Hepatic stellate cell (primary cell): Measurements from ENCODE around the gene STAB1.
"Not testable (repeated sequence)": the region's sequence is repeated elsewhere in the genome, so short reads cannot be mapped to it uniquely, and the experiment has no call there.

Experiments
- DNase-seq: peaks from one replicate; pipeline ENCODE4 v3.0.0; 2011; ENCODE audit warnings: low spot score

Gene STAB1

DNA sequence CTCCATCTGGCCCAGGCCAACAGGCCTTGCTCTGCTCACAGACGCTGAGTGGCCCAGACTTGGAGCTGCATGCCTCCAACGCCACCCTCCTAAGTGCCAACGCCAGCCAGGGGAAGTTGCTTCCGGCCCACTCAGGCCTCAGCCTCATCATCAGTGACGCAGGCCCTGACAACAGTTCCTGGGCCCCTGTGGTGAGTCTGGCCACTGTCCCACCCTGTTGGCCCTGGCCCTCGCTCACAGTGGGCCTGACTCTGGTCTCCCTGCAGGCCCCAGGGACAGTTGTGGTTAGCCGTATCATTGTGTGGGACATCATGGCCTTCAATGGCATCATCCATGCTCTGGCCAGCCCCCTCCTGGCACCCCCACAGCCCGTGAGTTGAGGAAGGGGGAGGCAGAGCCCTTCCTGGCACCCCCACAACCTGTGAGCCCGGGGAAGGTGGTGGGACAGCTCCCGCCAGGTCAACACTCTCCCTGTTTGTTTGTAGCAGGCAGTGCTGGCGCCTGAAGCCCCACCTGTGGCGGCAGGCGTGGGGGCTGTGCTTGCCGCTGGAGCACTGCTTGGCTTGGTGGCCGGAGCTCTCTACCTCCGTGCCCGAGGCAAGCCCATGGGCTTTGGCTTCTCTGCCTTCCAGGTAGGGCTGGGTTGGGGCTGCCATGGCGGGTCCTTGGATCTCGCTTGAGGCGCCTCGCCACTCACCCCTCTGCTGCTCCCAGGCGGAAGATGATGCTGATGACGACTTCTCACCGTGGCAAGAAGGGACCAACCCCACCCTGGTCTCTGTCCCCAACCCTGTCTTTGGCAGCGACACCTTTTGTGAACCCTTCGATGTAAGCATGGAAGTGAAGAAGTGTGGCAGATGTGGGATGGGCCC is 28.5 kb downstream of the STAB1 start:
- no peak for DNase-seq

DNA sequence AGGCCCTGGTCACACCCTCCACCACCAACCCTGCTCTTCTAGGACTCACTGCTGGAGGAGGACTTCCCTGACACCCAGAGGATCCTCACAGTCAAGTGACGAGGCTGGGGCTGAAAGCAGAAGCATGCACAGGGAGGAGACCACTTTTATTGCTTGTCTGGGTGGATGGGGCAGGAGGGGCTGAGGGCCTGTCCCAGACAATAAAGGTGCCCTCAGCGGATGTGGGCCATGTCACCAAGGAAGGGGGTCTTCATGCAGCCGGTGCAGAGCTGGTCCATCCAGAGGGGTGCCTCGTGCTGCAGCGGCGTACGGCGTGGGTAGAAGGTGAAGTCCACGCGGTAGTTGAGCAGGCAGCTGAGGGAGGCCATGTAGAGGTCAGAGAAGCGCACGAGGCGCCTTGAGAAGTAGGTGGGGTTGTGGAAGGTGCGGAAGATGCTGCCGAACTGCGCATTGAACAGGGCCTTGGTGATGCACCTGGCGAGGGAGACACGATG is 29.2 kb downstream of the STAB1 start:
- DNase-seq = no peak

DNA sequence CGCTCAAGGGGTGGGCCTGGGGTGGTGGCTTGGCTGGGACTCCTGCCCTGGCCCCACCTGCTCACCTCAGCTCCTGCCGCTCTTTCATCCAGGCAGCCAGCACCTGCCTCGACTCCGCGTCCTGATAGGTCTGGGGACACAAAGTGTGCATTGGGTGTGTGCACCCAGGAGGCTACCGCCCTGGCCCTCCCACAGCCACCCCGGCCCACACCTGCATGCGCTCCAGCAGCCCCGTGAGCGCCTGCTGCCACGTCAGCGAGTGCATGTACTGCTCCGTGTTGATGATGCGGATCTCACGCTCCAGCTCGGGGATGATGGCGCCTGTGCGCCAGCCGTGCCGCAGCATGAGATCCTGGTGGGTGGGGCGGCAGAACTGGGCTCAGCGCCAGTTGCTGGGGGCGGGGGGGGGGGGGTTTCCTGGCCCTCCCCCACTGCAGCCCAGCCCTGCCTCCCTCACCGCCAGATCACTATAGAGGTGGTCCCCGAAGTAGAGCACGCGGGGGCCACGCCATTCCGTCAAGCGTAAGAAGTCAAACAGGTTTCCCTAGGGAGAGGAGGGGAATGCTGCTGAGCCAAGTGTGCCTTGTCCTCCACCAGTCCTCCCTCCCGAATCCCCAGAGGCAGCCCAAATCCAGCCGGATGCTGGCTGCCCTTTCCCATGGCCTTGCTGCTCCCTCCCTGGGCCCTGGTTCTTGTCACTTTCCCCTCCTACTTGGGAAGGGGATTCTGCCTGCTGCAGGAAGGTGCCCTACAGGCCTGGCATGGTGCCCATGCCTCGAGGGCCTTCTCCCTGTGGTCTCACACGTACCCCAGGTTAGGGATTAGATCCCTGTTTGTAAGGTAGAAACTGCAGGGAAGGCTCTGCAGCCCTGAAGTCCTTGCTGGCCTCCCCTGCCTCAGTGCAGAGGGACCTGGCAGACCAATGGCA is 29.9 kb downstream of the STAB1 start:
- DNase-seq = peak; percentile 69

DNA sequence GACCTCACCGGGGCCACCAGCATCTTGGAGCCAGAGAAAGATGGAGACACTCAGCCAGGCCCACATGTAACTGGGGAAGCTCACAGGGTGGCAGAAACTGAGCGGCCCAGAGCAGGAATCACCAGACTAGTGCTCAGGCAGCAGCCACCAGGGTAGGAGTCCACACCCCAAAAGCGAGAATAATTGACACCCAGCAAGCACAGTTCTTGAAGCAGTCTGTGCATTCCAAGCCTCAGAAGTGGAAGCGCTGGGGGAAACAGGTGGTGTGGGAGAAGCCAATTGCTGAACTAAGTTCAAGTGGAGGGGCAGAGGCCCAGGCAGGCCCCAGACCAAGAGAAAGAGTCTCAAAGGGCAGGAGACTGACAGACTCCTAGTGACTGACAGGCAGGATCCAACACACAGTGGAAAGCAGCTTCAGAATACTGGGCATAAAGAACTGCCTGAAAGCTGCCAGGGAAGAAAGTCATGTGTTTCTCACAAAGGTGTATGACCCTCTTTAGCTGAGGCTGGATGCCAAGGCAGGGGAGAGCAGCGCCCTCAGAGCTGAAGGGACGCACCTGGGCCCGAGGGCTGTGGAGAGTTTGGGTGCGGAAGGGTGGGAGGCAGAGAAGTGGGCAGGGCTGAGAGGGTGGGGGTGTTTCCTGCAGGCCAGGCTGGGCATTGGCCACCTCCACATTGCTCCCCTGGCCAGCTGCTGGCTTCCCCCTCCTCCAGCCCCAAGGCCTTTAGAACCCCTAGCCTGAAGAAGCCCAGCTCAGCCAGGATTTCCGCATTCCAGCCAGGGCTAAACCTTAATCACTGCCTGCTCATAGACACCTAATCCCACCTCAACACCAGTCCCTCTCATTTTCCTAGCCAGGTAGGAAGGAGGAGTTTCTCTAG is 30.8 kb downstream of the STAB1 start:
- DNase-seq = no peak

DNA sequence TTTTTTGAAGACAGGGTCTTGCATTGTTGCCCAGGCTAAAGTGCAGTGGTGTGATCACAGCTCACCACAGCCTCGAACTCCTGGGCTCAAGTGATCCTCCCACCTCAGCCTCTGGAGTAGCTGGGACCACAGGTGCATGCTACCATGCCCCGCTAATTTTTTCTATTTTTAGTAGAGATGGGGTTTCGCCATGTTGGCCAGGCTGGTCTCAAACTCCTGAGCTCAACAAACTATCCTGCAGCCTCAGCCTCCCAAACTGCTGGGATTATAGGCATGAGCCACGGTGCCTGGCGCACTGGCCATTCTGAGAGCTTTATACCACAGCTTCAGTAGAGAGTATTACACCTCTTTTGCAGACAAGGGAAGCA is 31.5 kb downstream of the STAB1 start:
- DNase-seq = not testable (repeated sequence)

DNA sequence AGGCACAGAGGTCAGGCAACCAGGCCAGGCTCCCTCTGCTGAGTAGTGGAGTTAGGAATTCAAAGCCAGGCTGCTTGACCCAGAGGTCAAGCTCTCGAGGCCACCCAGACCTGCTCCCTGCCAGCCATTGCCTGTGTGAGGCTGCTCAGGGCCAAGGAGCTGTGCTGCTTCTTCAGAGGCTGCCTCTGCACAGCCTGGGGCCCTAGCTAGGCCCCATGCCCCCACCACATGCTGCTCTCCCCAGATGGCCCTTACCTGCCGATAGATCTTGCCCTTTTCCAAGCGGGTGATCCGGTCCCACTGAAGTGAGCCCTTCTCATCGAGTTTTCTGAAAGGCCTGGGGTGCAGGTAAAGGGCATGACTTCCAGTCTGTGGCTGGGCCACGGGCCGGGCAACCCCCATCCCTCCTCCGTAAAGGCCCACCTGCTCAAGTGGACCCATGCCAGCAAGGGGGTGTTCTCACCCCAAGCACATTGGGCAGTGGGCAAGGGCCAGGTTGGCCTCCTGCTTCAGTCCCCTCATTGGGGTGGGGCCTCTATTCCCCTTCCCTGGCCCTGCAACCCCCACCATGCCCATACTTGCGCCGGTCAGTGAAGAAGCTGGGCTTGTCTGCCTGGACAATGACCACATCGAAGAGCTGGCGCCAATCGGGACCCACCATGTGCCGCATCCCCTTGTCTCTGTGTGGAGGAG is 32.0 kb downstream of the STAB1 start:
- no peak for DNase-seq

DNA sequence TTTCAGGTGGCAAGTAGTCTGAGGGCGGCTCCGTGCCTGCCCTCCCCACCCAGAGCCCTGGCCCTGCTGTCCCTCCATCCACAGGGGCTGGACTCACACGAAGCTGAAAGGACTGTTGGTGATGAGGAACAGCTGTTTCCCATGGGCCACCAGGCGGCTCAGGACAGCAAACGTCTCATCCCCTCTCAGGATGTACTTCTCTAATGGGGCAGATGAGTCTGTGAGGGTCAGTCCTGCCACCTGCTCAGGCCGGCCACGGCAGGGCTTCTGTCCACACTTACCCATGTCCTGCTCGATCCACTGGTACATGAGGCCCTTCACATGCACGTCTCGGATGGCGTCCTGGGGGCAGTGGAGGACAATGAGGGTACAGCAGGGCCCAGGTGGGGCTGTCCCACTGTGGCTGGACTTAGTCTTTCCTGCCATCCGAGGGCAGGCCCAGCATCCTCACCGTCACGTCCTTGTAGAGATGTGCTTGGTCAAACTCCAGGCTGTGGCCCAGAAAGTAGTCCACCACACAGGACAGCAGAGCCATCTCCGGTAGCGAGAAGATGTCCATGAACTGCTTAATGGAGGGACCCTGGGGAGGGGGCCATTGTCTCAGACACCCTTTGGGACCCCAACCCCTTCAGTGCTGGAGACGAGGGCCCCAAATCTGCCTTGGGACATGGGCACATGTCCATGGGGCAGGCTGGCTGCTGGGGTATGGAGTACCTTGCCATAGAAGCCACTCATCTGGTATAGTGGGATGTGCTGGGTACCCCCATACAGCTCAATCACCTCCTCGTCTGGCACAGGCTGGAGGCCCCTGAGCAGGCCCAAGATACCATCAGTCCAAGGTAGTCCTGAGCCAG is 32.8 kb downstream of the STAB1 start:
- DNase-seq = no peak

DNA sequence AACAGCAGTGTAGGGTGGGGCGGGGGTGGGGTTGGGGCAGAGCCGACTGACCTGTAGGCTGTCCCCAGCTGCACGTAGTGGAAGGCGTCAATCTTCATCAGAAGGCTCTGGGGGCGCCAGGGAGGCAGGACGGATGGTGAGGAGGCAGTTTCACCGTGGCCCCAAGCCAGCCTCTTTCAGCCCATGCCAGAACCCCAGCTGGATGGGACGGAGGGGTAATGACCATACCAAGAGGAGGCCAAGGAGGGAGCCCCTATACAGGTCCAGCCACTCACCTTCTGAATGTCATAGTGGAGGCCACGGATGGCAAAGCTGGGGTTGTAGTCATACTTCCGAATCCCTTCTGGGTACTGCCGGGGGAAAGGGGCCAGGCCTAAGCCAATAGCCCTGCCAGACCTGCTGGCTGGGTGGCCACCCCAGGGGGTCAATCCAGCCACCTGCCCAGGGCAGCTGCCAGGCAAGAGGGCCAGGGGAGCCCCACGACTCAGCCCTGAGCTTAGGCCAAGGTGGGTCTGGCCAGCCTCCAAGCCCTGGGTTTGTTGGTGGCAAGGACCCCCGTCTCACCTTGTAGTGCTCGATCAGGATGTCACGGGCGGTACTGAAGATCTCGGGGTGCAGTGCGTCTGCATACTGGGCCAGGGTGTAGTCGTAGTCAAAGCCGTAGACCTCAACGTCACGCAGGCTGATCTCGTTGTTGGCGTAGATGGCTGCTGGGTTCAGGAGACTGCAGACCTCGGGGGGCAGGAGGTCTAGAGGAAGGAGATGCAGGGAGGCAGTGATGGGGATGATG is 33.6 kb downstream of the STAB1 start:
- no peak for DNase-seq

DNA sequence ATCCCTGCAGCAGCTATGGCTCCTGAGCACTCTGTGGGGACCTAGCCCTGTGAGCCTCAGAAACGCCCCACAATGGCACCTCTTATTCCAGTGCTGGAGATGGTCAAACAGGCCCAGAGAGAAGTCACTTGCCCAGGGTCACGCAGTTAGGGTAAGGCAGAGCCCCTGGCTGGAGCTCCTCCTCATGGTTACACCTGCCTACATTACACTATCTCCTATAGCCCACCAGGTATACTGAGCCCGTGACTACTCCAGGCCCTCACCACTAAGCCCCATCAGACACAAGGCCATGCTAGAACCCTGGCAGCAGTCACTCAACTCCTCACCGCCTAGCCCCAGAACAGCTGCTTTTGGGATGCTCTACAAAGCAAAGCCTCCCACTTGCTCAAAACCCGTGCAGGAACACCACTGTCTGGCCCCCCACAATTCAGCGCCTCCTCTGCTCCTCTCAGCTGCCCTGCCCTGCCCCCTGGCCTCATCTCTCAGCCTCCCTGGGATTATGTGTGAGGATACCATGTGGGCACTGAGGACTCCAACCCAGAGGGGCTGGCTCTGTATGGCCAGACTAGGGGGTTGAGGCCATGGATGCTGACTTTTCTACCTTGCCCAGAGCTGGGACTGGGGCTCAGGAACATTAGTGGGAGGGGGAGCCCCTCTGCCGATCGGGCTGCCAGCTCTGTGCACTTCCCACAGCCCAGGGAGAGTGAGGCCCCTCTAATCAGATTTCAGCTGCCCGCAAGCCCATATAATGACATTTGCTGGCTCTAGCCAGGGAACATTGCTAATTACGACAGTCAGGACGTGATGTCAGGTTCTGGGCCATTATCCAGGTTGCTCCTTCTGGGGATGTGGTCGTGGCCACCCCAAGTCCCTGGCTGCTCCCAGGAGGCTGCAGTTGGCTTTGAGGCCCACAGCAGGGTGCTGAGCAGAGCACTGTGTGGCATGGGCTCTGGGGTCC is 34.5 kb downstream of the STAB1 start:
- no peak for DNase-seq

DNA sequence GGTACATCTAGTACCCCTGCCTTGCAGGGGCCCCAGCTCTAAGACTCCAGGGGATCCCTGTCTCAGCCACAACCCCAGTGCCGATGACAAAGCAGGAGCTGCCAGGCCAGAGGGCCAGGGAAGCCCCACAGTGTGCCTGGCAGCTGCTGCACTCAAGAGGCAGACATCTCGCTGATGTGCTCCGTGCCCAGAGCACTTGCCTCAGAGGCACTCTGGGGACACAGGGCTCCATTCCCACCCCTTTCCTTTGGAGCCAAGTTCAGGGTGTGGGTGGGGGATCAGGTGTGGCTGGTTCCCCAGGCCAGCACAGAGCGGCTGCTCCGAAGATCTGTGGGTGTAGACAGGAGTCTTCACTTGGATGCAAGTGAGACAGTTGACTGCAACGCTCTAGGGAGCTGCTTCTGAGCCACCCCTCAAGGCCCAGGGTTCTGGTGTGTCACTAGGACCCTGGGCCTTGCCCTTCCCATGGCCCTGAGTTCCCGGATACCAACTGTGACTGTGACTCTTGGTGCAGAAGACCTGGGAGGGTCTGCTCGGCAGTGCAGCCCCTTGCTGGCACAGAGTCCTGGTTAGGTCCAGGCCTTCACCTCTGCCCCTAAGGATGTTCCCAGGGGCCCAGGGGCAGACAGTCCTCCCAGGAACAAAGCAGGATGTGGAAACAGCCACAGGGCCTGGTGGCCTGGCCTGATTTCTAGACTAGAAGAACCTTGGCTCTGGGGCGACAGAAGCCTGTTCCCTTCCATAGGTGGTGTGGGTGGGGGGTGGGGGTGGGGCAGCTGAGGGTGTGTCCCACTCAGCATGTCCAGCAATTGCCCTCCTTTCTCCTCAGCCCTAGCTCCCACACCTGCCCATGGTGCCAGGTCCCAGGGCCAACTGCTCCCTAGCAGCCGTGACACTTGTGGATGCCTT is 36.0 kb downstream of the STAB1 start:
- peak; percentile 12 for DNase-seq

DNA sequence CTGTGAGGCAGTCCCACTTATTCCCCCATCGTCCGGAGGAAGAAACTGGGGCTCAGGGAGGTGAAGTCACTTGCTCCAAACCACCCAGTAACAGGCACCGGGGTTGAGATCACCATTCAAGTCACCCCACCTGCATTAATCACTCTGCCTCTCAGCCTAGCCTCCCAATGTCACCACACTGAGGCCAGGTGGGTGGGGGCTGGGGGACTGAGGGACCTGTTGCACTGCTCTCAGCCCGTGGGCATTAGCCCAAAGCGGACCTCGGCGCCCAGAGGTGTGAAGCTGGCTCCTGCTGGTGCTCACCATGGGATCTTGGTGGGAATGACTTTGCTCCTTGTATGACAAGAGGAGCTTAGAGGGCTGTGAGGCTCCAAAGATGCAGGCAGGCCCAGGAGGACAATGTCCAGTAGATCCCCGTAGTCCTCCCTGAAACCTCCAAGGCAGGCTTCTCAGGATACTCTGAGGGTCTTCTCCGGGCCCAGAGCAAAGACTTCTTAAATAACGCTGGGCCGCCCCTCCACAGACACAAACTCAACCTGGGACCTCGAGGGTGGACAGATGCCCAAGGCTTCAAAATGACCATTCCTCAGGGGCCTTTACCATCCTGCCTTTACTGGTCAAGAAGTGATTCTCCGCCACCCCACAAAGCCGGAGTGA is 36.9 kb downstream of the STAB1 start:
- peak; percentile 27 for DNase-seq

DNA sequence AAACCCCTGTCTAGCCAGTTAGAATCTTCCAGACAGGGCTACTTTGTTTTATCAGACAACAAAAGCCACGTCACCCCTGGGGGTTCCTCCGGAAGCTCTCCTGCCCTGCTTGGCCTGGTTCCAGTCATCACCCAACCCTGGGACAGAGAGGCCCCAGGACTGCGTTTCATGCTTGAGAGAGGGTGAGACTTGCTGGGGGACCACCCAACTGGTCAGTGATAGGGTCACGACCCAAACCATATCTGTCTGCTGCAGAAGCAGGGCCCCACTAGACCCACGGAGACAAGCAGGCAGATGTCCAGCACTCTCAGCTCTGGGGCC is 37.3 kb downstream of the STAB1 start:
- DNase-seq = peak; percentile 81

DNA sequence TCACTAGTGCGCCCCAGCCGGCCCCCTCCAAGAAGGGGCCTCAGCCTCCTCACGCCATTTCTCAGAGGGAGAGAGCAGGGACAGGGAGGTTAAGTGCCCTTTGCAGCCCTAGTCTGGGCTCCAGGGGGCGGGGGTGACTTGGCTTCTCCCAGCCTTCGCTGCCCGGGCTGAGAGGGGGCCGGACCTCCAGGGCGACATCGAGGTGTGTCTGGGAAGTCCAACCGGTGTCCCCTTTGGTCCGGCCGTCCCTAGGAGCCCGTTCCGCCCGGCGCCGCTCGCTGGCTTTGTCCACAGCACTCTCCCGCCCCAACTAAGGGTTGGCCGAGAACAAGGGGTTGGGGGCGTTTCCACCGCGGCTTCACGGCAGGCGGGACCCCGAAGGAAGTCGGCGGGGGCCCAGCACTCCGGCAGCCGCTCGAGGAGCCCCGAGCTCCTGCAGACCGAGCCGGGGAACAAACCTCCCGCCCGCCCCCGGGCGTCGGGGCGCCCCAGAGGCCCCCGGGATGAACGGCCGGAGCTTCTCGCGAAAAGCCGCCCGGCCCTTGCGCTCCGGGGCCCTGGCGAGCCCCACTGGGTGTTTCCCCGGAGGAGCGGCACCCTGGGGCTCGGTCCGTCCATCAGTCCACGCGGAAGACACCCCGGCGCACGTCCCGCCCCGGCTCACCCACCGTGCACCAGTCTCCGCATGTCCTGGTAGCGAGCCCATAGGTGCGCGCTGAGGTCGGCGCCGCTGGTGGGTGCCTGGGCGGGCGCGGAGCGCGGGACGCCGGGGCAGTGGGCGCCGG is 37.9 kb downstream of the STAB1 start:
- DNase-seq = peak; percentile 67

DNA sequence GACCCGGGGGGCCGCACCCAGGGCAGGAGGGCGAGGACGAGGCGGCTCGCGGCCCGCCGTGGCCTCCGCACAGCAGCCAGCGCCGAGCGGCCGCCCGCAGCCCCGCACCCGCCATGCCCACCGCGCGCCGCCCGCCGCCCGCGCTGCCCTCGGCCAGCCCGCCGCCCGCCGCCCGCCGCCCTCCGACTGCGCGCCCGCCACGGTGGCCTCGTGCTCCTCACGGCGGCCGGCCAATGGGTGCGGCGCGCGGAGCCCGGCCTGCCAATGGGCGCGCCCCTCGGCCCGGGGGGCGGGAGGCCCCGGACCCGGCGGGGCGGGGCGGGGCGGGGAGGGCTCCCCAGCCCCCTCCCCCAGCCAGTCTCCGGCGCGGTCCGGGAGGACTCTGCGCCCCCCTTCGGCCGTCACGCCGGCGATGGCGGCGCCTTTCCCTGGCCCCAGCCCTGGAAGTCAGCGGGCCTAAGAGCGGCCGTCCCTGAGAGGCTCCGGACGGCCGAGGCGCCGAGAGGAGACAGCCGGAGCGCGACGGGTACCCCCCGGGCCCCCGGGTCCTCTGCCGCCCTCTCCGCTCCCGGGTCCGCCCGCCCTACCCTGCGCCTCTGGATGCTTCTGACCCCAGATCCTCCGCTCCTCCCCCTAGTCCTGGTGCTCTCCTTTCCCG is 38.6 kb downstream of the STAB1 start, which contains the start of gene NT5DC2:
NT5DC2 (minus strand) TSS at position 235 of the 658 bp plus-strand sequence; CDS start at position 115, 120 bp downstream.
- DNase-seq = peak; percentile 94
